ENCODE results near the gene LAMA3.
A peak's percentile ranks its signal among the peaks of the same experiment; 100 is the strongest.

The LAMA3 gene

GRCh38 chr18:23857756-23858155, 168.5 kb downstream of the LAMA3 start:
- DNase-seq = no peak

- DNase-seq = no peak
Measured at GRCh38 chr18:23859466-23860336, 170.4 kb downstream of the LAMA3 start.

GRCh38 chr18:23861326-23861725, 172.1 kb downstream of the LAMA3 start:
- no peak for DNase-seq

GRCh38 chr18:23861805-23862470, 172.7 kb downstream of the LAMA3 start:
- DNase-seq = no peak

- peak; percentile 20 to 64 for DNase-seq
Measured at GRCh38 chr18:23864624-23865023, 175.4 kb downstream of the LAMA3 start.

- DNase-seq = no peak
Measured at GRCh38 chr18:23867006-23867405, 177.8 kb downstream of the LAMA3 start.

GRCh38 chr18:23868136-23868785, 179.0 kb downstream of the LAMA3 start:
- no peak for DNase-seq

- no peak for DNase-seq
Measured at GRCh38 chr18:23870676-23871380, 181.6 kb downstream of the LAMA3 start.

- DNase-seq = peak; percentile 68 to 77
Measured at GRCh38 chr18:23871410-23871809, 182.2 kb downstream of the LAMA3 start.

GRCh38 chr18:23872701-23873550, 183.7 kb downstream of the LAMA3 start:
- peak in 1 of 2 donors; percentile 42 for DNase-seq

- no peak for DNase-seq
Measured at GRCh38 chr18:23875966-23876895, 187.0 kb downstream of the LAMA3 start.

- no peak for DNase-seq
Measured at GRCh38 chr18:23876921-23877320, 187.7 kb downstream of the LAMA3 start.

- no peak for DNase-seq
Measured at GRCh38 chr18:23877371-23877770, 188.1 kb downstream of the LAMA3 start.

GRCh38 chr18:23878336-23878900, 189.2 kb downstream of the LAMA3 start:
- DNase-seq = no peak

- DNase-seq = no peak
Measured at GRCh38 chr18:23879126-23879525, 189.9 kb downstream of the LAMA3 start.

GRCh38 chr18:23879544-23879943, 190.3 kb downstream of the LAMA3 start:
- no peak for DNase-seq

GRCh38 chr18:23879966-23880565, 190.8 kb downstream of the LAMA3 start:
- DNase-seq = no peak

GRCh38 chr18:23880931-23881617, 191.8 kb downstream of the LAMA3 start:
- DNase-seq = no peak

- no peak for DNase-seq
Measured at GRCh38 chr18:23881778-23882177, 192.5 kb downstream of the LAMA3 start.

All from CD4-positive, alpha-beta T cell treated with Interferon alpha-2 for 1 hour (primary cell).